ENCODE results near the gene OR10V1.

DNA sequence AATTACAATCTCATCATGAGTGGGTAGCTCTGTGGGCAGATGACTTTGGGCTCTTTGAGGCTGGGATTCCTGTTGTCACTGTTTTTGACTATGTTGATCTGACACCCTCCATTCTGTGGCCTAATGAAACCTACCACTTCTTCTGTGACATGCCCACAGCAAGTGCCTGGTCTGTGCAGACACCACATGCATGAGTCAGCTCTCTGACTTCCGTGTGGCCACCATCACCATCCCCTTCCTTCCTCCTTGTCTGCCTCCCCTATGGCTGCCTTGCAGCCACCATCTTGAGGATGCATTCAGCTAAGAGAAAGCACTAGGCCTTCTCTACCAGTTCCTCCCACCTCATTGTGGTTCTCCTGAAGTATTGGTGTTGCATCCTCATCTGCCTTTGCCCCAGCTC, 15.3 kb upstream of the OR10V1 start:
- no peak for TF ChIP-seq EZH2 (IDR thresholded peaks at IDR 0.05; ENCODE audit: low read length, missing control alignments)
- TF ChIP-seq, protein P1, sequence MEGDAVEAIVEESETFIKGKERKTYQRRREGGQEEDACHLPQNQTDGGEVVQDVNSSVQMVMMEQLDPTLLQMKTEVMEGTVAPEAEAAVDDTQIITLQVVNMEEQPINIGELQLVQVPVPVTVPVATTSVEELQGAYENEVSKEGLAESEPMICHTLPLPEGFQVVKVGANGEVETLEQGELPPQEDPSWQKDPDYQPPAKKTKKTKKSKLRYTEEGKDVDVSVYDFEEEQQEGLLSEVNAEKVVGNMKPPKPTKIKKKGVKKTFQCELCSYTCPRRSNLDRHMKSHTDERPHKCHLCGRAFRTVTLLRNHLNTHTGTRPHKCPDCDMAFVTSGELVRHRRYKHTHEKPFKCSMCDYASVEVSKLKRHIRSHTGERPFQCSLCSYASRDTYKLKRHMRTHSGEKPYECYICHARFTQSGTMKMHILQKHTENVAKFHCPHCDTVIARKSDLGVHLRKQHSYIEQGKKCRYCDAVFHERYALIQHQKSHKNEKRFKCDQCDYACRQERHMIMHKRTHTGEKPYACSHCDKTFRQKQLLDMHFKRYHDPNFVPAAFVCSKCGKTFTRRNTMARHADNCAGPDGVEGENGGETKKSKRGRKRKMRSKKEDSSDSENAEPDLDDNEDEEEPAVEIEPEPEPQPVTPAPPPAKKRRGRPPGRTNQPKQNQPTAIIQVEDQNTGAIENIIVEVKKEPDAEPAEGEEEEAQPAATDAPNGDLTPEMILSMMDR (conservative IDR thresholded peaks at IDR 0.05 in 1 of 2, IDR thresholded peaks at IDR 0.05 in 1 of 2; ENCODE audit: low read depth in 1 of 2, low read length in 2 of 2), result no peak
